ENCODE results near the gene TMEM200B.

Gene TMEM200B

GRCh38 chr1:29117381-29117780, 6.3 kb downstream of the TMEM200B start:
- no peak for DNase-seq (ENCODE audit: low read depth in 1 of 2, low spot score in 1 of 2)

GRCh38 chr1:29114654-29115053, 9.0 kb downstream of the TMEM200B start:
- no peak for DNase-seq (ENCODE audit: low read depth in 1 of 2, low spot score in 1 of 2)
- TF ChIP-seq REST (IDR thresholded peaks at IDR 0.05; ENCODE audit: insufficient replicate concordance, low read depth) (no peak), GABPA (IDR thresholded peaks at IDR 0.05; ENCODE audit: low read depth) (no peak), POLR2AphosphoS5 (IDR thresholded peaks at IDR 0.05; ENCODE audit: low read depth) (no peak), SPI1 (IDR thresholded peaks at IDR 0.05; ENCODE audit: borderline replicate concordance, low read depth) (no peak)
- Histone ChIP-seq H3K4me3 (replicated peaks; ENCODE audit: insufficient read depth, low read length) (no peak overlapping the region), H3K27ac (replicated peaks) (no peak overlapping the region), H3K27me3 (ENCODE audit: insufficient read depth, poor library complexity, severe bottlenecking) (no peaks in the 10 kb centered on the region)

More at GRCh38 chr1:29117381-29117780, 6.3 kb downstream of the TMEM200B start:
- peaks cover 12% of the 10 kb centered on the region for H3K27me3 ChIP-seq (ENCODE audit: insufficient read depth, poor library complexity, severe bottlenecking)
- no peak overlapping the region for H3K27ac ChIP-seq (replicated peaks)
- no peak overlapping the region for H3K4me3 ChIP-seq (replicated peaks; ENCODE audit: insufficient read depth, low read length)
- TF ChIP-seq GABPA (IDR thresholded peaks at IDR 0.05; ENCODE audit: low read depth) (no peak), POLR2AphosphoS5 (IDR thresholded peaks at IDR 0.05; ENCODE audit: low read depth) (no peak), SPI1 (IDR thresholded peaks at IDR 0.05; ENCODE audit: borderline replicate concordance, low read depth) (no peak), REST (IDR thresholded peaks at IDR 0.05; ENCODE audit: insufficient replicate concordance, low read depth) (no peak), CTCF (IDR thresholded peaks at IDR 0.05; ENCODE audit: insufficient read depth, low read length) (no peak)

- Histone ChIP-seq H3K27me3 (ENCODE audit: insufficient read depth, poor library complexity, severe bottlenecking) (no peaks in the 10 kb centered on the region), H3K4me3 (replicated peaks; ENCODE audit: insufficient read depth, low read length) (no peak overlapping the region), H3K27ac (replicated peaks) (no peak overlapping the region)
- no peak for DNase-seq (ENCODE audit: low read depth in 1 of 2, low spot score in 1 of 2)
- TF ChIP-seq CTCF (IDR thresholded peaks at IDR 0.05; ENCODE audit: insufficient read depth, low read length) (no peak), REST (IDR thresholded peaks at IDR 0.05; ENCODE audit: insufficient replicate concordance, low read depth) (no peak), POLR2AphosphoS5 (IDR thresholded peaks at IDR 0.05; ENCODE audit: low read depth) (no peak), SPI1 (IDR thresholded peaks at IDR 0.05; ENCODE audit: borderline replicate concordance, low read depth) (no peak), GABPA (IDR thresholded peaks at IDR 0.05; ENCODE audit: low read depth) (no peak)
Measured at GRCh38 chr1:29113413-29114117, 10.1 kb downstream of the TMEM200B start.

Measured in HL-60 (cell line).